GM19023 (cell line): ENCODE data around the gene HS3ST3B1.

Experiments used
- ATAC-seq: cut with Tn5 transposase; IDR thresholded peaks from one replicate; pipeline ENCODE4 v1.9.1; 2021; ENCODE audit warnings: mild to moderate bottlenecking, moderate library complexity; ENCODE audit not compliant: unreplicated experiment

HS3ST3B1 gene

GRCh38 chr17:14320734-14321475 lies 20.0 kb downstream of the HS3ST3B1 start:
- no peak for ATAC-seq

- ATAC-seq = no peak
These were observed 20.6 kb downstream of the HS3ST3B1 start for GRCh38 chr17:14321476-14321949.

- ATAC-seq = no peak
These were observed 21.3 kb downstream of the HS3ST3B1 start for GRCh38 chr17:14321980-14322776.

- no peak for ATAC-seq
These were observed 22.7 kb downstream of the HS3ST3B1 start for GRCh38 chr17:14323522-14323981.

- no peak for ATAC-seq
These were observed 24.8 kb downstream of the HS3ST3B1 start for GRCh38 chr17:14325618-14326167.

DNA sequence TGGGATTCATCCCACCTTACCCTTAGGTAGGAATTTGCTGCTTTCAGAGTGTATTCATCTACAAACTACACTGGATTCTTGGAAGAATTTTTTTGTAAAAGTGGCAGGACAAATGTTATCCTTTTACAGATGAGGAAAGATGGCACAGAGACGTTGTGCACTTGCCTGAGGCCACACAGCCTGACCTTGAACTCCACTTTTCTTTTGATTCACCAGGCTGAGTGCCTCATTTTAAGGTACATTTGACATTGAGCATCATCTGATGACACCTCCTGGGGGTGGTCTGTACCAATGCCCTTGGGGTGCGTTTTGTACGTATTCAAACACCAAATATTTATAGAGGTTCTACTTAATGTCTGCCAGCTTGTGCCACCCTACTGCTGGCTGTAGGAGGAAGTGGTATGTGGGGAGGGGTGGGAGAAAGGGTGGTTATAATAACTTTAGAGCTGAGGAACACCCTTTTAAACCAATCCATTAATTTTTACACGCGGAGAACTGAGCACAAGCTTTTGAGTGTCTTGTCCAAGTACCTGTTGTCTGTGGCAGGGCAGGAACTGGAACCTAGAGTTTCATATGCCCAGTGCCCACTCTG lies 29.1 kb downstream of the HS3ST3B1 start:
- ATAC-seq = no peak

DNA sequence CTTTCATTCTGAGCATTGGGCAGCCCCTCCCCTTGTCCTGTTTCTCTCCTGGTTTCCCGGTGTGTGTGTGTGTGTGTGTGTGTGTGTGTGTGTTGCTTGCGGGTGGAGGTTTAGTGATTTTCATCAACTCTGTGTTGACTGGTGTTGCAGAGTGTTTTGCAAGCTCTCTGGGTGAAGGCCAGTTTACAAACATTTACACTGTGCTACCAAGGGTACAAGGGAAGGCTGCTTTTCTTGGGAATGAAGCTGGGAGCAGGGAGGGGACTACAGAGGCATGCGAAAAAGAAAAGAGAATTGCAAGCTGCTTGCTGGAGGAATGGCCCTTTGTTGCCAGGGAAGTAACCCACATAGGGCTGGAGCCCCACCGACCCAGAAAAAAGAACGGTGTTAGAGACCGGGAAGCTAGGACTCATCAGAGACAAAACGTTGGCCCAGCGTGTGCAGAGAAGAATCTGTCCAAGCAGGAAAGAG lies 29.6 kb downstream of the HS3ST3B1 start:
- ATAC-seq = no peak

- ATAC-seq = no peak
These were observed 30.5 kb downstream of the HS3ST3B1 start for GRCh38 chr17:14331225-14331981.

- no peak for ATAC-seq
These were observed 31.1 kb downstream of the HS3ST3B1 start for GRCh38 chr17:14331982-14332298.

DNA sequence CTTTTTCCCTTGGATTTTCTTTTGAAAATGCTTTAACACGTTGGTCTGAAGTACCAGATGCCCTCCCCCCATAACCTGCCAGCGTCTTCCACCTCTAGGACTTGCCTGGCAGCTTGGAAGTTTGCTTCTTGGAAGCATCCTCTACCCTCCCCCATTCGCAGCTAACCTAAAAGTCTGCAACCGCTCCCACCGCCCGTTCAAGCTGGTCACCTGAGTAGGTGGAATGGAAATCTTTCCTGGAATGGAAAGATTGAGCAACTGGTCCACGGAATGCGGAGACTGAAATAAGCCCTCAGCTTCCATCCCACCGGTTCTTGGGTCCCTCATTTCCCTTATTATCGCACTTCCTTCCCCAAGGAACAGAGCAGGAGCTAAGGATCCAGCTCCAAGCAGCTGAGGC lies 31.4 kb downstream of the HS3ST3B1 start:
- ATAC-seq = no peak

DNA sequence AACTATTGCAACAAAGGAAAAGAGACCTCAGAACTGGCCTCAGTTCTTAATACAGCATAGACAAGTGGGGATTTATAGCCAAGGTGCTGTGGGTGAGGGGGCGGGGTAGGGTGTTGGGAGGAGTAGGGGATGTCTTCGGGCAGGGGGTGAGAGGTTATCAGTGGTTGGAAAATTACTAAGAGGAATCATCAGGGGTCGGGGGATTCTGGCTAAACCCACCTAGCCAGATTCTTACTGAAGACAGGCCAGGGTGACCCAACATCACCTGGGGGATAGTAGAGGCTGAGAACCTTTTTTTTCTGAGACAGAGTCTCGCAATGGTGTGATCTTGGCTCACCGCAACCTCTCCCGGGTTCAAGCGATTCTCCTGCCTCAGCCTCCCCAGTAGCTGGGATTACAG lies 32.6 kb downstream of the HS3ST3B1 start:
- ATAC-seq = no peak

- no peak for ATAC-seq
These were observed 33.5 kb downstream of the HS3ST3B1 start for GRCh38 chr17:14334276-14334840.

DNA sequence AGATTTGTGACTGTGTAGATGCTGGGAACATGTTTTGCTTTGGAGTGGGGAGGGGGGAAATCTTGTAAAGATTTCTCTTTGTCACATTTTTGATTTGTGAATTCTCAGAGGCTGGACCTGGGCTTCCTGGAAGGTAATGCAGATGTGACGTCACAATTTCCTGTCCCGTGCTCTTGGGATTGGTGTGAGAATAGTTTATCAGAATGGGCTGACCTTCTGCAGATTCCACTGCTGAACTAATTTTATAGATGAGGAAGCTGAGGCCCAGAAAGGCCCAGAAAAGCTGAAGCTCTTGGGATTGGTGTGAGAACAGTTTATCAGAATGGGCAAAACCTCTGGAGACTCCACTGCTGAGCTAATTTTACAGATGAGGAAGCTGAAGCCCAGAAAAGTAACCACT lies 34.0 kb downstream of the HS3ST3B1 start:
- ATAC-seq = no peak

GRCh38 chr17:14336418-14336817 lies 35.5 kb downstream of the HS3ST3B1 start:
- no peak for ATAC-seq

DNA sequence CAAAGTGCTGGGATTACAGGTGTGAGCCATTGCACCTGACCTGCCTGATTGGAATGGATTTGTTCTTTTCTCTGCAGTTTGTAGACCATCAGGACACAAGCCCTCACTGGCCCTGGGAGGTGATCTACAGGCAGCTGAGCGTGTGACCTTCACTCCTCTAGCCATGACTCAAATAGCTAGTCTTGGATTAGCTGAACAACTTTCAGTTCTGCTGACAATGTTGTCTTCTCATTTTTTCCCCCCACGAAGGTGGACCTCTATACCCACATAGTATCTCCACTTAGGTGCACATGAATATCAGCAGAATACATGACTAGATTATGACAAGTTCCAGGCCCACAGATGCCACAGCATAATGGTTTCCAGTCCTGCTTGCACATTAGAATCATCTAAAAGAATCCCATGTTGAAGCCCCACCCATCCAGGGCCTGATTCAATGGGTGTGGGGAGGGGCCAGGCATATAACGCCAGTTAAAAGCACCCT lies 36.8 kb downstream of the HS3ST3B1 start:
- ATAC-seq = peak; percentile 88

DNA sequence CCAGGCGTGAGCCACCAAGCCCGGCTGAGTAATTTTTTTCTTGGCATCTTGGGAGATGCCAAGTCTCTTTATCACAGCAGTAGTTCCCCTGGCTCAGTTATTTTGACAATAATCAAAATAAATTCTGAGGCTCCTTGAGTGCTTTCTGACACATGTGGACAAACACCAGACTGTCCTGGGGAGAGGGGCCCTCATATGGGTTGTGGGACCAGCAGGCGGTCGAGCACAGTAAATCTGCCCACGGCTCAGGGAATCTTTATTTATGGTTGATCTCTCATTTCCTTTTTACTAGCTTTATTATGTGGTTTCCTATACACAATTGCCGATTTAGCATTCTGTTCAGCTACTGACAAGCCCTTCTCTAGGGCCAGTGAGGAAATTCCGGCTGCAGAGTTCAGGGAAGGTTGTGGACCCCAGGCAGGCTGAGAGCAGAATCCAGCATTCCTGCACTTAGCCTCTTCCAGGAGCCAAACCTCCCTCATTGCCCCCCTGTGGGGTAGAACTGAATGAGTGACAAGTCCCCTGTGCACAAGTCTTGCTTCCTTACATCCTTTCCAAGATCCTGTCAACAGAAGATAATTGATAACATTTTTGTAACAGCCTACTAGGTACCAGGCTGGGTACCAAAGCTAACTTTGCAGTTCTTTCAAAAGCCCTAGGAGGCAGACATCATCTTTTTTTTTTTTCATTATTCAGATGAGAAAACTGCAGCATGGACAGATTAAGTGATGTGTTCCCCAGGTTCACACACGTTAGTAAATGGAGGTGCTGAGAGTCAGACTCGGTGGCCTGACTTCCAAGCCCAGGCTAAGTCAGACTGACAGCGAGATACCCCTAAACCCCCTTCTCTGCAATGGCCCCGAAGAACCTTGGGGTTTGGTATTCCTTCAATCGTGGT lies 40.2 kb downstream of the HS3ST3B1 start:
- no peak for ATAC-seq

GRCh38 chr17:14341866-14342265 lies 41.0 kb downstream of the HS3ST3B1 start:
- ATAC-seq = no peak

DNA sequence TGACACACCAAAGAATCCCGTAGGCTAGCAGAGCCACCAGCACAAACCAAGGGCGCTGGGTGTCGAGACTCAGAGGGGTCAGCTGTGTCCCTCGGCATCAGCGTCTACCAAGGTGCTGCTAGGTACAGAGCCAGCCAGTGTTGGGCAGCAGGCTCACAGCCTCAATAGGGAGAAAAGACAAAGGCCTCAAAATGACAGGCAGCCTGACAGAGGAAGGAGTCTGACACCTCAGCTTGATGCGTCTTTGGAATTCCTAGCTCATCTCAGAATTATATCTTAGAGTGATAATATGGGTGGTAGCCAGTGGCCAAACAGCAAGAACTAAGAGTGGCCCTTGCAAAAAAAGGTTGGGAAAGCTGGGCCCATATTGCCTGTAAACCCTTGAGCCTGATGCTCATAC lies 45.9 kb downstream of the HS3ST3B1 start:
- ATAC-seq = no peak

DNA sequence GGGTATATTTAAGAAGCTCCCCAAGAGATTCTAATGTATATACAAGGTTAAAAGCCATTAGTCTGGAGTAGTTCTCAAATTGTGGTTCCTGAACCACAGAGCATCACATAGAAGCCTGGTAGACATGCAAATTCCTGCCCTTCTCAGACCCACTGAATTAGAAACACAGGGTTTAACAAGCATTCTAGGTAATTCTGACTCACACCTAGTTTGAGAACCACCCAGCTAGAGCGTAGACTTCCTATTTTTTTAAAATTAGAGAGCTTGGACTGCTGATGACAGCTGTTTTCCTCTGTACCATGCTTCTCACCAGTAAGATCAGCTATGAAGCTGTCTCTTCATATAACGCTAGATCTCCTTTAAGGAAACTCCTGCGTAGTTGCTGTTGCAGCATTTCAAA lies 50.6 kb downstream of the HS3ST3B1 start:
- ATAC-seq = peak; percentile 82
